Measurements from ENCODE around the gene PPFIA4.

PPFIA4 gene

DNA sequence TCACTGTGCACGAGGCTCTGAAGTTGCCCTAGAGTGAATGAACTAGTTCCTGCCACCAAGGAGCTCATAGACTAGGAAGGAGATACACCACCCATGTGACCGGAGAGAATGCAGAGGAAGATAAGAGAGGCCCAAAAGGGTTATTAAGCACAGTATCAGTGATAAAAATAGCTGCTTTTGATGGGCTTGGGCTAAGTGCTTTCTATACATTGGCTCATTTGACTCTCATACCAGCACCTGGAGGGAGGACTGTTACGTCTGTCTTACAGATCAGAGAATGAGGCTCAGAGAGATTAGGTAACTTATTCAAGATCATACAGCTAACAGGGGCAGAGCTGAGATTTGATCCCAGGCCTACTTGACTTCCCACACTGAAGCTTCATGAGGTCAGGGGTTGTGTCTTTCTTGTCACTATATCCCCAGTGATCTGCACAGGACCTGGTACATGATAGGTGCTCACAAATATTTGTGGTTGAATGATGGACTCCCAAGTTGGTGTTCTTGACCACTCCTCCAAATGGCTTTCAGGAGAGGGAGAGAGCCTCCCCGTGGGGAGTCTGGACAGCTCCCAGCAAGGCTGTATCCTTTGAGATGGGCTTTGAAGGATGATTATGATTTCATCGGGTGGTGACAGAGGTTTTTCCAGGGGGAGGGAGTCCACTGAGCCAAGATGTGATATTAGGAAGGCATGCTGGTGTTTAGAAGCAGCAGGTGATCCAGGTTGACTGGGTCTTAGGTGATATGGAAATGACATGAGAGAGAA lies 14.4 kb downstream of the PPFIA4 start:
- TF ChIP-seq, protein P1, sequence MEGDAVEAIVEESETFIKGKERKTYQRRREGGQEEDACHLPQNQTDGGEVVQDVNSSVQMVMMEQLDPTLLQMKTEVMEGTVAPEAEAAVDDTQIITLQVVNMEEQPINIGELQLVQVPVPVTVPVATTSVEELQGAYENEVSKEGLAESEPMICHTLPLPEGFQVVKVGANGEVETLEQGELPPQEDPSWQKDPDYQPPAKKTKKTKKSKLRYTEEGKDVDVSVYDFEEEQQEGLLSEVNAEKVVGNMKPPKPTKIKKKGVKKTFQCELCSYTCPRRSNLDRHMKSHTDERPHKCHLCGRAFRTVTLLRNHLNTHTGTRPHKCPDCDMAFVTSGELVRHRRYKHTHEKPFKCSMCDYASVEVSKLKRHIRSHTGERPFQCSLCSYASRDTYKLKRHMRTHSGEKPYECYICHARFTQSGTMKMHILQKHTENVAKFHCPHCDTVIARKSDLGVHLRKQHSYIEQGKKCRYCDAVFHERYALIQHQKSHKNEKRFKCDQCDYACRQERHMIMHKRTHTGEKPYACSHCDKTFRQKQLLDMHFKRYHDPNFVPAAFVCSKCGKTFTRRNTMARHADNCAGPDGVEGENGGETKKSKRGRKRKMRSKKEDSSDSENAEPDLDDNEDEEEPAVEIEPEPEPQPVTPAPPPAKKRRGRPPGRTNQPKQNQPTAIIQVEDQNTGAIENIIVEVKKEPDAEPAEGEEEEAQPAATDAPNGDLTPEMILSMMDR (IDR thresholded peaks at IDR 0.05), result no peak
- peaks cover 10 to 16% of the 10 kb centered on the region in 2 experiments for H3K4me1 ChIP-seq (ENCODE audit: control insufficient read depth in 1 of 2, insufficient read depth in 1 of 2, low read depth in 1 of 2, low read length in 1 of 2)
- no peaks in the 10 kb centered on the region for H3K36me3 ChIP-seq
- H3K9me3 ChIP-seq, result no peaks in the 10 kb centered on the region
- no peak overlapping the region for H3K4me3 ChIP-seq (ENCODE audit: low read depth in 1 of 2, low read length in 1 of 2)
- no peaks in the 10 kb centered on the region for H3K27me3 ChIP-seq
- no peak overlapping the region for H3K27ac ChIP-seq

DNA sequence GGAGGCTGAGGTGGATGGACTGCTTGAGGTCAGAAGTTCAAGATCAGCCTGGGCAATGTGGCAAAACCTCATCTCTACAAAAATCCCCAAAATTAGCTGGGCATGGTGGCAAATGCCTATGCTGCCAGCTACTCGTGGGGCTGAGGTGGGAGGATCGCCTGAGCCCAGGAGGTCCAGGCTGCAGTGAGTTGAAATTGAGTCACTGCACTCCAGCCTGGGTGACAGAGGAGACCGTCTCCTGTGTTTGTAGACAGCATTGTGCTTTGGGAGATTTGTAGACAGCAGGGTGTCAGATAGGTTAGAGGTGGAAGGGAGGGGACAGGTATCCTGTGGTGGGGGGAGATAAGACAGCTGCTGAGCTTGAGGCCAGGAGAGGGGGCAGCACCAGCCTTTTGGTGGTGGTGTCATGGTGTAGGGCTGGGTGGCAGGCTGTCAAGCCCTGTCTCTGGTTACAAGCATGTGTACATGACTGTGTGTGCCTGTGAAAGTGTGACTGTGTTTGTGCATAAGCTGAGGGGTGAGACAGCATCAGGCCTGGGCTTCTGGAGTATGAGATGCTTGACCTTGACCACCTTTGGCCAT lies 15.2 kb downstream of the PPFIA4 start:
- TF ChIP-seq, protein P1 (IDR thresholded peaks at IDR 0.05), result no peak
- peaks cover 10 to 16% of the 10 kb centered on the region in 2 experiments for H3K4me1 ChIP-seq (ENCODE audit: control insufficient read depth in 1 of 2, insufficient read depth in 1 of 2, low read depth in 1 of 2, low read length in 1 of 2)
- no peak overlapping the region for H3K27ac ChIP-seq
- no peaks in the 10 kb centered on the region for H3K9me3 ChIP-seq
- H3K27me3 ChIP-seq, result no peaks in the 10 kb centered on the region
- no peaks in the 10 kb centered on the region for H3K36me3 ChIP-seq
- no peak overlapping the region for H3K4me3 ChIP-seq (ENCODE audit: low read depth in 1 of 2, low read length in 1 of 2)

DNA sequence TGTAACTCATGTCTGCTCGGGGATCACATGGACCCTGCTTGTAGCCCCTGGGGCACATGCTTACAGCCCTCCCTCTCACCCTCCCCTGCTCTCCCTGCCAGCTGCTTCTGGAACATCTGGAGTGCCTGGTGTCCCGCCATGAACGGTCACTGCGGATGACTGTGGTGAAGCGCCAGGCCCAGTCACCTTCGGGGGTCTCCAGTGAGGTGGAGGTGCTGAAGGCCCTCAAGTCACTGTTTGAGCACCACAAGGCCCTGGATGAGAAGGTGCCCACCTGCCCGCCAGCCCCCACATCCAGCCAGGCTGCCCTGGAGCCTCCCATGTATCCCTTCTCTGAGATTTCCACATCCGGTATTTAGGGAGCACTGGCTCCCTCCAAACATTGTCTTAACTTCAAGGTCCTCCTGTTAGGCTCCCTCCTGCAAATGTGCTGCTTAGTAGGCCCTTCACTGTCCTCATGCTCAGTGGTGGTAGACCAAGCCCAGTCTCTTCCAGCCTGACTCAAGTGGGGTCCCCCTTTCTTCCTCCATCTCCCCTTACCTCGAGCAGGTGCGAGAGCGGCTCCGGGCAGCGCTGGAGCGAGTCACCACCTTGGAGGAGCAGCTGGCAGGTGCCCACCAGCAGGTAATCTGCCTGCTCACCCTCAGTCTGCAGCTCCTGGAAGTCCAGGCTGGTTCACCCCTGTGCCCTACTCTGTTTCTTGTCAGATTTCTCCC lies 17.7 kb downstream of the PPFIA4 start:
- Histone ChIP-seq H3K4me1 (ENCODE audit: control insufficient read depth in 1 of 2, insufficient read depth in 1 of 2, low read depth in 1 of 2, low read length in 1 of 2) (no peaks in the 10 kb centered on the region), H3K9me3 (no peaks in the 10 kb centered on the region), H3K36me3 (no peaks in the 10 kb centered on the region), H3K27me3 (no peaks in the 10 kb centered on the region), H3K27ac (no peak overlapping the region), H3K4me3 (ENCODE audit: low read depth in 1 of 2, low read length in 1 of 2) (no peak overlapping the region)
- TF ChIP-seq, protein P1 (IDR thresholded peaks at IDR 0.05), result no peak

DNA sequence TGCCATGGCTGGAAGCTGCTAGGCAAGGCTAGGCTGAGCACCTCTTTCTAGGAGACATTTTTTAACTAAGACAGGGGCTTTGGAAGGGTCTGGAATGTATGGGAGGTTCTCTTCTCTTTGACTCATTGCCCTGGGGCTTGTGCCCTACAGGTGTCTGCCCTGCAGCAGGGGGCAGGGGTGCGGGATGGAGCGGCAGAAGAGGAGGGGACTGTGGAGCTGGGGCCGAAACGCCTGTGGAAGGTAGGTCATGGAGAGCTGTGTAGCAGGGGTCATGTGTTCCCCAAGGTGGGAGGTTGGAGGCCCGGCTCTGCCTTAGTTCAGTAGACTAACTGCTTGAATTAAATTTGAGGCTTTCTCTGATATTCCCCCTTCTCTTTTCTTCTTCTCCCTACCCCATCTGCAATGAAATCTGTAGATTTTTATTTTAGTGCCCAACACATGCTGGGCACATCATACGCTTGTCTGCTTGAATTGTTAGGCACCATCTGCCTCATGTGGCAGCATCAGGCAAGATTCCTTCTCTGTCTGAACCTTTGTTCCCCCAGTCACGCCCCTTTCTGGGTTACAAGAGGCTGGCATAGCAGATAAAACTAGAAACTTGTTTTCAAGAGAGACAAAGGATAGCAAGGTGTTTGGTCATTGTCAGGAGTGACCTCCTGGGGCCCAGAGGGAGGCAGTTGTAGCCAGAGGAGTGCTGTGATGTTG lies 18.4 kb downstream of the PPFIA4 start:
- Histone ChIP-seq H3K27me3 (no peaks in the 10 kb centered on the region), H3K4me1 (ENCODE audit: control insufficient read depth in 1 of 2, insufficient read depth in 1 of 2, low read depth in 1 of 2, low read length in 1 of 2) (no peaks in the 10 kb centered on the region), H3K4me3 (ENCODE audit: low read depth in 1 of 2, low read length in 1 of 2) (no peak overlapping the region), H3K27ac (no peak overlapping the region), H3K36me3 (no peaks in the 10 kb centered on the region), H3K9me3 (no peaks in the 10 kb centered on the region)
- TF ChIP-seq, protein P1 (IDR thresholded peaks at IDR 0.05), result no peak

DNA sequence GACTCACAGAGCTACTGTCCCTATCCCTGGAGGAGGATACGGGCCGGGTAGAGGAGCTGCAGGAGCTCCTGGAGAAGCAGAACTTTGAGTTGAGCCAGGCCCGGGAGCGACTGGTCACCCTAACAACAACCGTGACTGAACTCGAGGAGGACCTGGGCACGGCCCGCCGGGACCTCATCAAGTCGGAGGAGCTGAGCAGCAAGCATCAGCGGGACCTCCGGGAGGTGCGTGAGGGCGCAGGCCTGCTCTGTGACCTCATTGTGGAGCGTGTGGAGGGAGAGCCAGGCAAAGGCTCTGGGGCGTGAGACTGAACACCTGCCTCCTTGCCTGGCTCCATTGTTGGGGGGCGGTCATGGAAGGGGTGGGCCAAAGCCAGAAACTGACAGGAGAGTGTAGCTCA lies 19.0 kb downstream of the PPFIA4 start:
- no peaks in the 10 kb centered on the region for H3K9me3 ChIP-seq
- H3K4me1 ChIP-seq (ENCODE audit: control insufficient read depth in 1 of 2, insufficient read depth in 1 of 2, low read depth in 1 of 2, low read length in 1 of 2), result no peaks in the 10 kb centered on the region
- no peak overlapping the region for H3K4me3 ChIP-seq (ENCODE audit: low read depth in 1 of 2, low read length in 1 of 2)
- no peaks in the 10 kb centered on the region for H3K27me3 ChIP-seq
- H3K27ac ChIP-seq, result no peak overlapping the region
- TF ChIP-seq, protein P1 (IDR thresholded peaks at IDR 0.05), result no peak
- no peaks in the 10 kb centered on the region for H3K36me3 ChIP-seq

Measured in neutrophil (primary cell).